ENCODE results near the gene HES2.
"Not testable (repeated sequence)": the region's sequence is repeated elsewhere in the genome, so short reads cannot be mapped to it uniquely, and the experiment has no call there.

Gene HES2

DNA sequence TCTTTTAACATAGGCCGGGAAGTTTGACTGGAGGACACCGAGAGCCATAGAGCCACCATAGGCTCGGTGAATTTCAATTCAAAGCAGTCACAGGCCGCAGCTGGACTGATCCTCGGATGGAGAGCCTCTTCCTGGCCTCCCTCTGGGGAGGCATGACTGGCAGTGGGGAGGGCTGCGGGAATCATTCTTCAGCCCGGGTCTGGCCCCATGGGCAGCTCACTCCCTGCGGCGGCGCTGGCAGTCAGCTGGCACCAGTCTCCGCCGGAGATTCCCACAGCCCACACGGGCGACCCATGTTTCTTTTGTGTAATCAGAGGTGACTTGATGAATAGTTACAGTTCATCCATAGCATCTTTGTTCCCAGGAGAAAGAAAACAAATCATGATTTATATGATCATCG is 15.4 kb upstream of the HES2 start:
- DNase-seq (ENCODE audit: low read depth): no peak

DNA sequence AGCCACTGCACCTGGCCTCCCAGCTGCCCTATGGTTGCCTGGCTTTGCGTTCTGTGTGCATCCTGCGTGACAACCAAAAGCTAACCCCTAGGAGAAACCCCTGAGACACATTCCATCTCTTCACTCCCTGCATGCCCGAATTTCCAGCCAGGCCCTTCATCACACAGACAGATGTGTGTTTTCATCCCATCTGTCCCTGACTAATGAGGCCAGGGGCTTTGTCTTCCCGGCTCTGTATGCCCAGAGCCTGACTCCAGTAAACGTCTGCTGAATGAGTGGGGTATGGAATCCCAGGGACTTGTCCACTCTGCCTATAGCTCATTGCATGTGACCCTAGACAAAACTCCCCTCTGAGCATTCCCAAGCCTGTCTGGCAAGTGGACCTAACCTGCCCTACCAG is 14.5 kb upstream of the HES2 start:
- no peak for DNase-seq (ENCODE audit: low read depth)

DNA sequence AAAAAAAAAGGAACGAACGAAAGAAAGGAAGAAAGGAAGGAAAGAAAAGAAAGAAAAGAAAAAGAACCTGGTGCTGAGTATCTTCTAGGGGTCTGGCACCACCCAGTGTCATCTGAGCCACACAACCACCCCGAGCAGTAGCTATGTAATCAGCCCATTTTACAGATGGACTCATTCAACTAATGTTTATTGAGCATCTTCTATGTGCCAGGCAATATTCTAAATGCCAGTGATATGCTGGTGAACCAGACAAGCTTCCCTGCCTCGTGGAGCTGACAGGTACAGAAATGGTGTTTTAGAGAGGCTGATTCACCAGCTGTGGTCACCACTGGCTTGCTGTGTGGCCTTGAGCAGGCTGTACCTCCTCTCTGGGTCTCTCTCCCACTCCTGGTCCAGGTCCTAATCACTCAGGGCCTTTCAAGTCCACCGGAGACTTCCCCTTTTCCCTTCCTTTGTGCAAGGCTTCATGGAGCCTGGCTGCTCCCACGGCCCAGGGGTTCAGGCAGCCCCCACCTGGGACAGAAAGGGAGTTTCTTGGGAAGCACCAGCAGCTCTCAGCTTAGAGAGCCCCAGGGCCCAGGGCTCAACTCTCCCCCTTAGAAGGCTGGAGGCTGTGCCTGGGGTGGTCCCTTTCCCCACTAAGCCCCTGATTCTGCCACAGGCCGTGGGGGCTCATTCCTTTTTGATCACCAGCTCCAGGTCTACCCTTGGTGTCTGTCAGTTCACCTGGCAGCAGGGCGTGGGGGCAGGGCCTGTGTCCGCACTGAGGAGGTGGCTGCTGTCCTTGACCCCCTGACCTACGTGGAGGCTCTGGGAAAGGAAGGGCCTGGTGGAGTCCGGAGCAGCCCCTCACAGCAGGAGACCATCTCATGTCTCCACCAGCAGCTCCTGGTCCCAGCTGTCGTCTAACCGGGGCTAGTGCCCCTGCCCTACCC is 12.2 kb upstream of the HES2 start:
- DNase-seq (ENCODE audit: low read depth): not testable (repeated sequence)

DNA sequence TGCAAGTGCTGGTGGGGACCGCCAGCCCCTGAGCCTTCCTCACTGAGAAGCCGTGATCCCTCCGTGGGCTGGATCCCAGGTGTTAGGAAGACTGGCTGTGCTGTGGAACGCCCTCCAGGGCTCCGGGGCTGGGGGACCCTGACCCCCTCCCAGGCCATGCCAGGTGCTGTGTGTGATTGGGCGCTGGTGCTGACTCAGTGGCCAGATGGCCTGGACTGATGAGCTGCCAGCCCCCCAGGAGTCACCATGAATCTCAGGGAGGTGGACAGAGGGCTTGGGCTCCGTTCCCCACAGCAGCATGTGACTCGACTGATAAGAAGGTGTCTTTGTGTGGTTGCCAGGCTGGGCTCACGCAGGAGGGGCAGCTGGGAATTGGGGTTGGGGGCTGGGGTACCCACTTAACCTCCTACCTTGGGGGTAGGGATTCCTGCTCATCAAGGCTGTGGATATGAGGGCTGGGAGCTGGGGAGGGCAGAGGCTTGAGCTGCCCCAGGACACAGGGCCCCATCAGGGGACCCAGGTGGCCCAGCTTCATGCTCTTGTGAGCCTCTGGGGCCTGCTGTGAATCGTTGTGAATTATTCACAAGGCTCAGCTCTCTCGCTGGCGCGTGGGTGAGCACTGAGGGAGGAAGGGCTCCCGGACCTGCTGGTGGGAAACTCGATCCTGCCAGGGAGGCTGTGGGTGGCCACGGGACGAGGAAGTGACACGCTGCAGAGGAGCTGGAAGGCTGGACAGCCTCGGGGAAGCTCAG is 10.1 kb upstream of the HES2 start:
- DNase-seq (ENCODE audit: low read depth): not testable (repeated sequence)

DNA sequence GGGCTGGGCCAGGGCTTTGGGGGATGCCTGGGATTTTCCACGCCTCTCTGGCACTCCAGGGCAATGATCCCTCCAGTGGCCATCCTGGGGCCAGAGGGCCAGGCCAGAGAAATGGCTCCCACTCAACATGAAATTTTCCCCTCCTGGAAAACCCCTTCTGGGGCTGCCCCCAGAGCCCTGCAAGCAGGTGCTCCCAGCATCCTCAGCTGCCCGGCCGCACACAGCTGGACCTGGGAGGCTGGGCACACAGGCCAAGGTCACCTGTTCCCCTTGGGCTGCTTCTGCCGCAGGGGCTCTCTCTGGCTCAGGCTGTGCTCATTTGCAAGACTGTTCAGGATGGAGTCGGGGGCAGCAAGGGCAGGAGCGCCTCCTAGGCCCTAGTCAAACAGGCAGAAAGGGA is 8.7 kb upstream of the HES2 start:
- DNase-seq (ENCODE audit: low read depth): not testable (repeated sequence)

DNA sequence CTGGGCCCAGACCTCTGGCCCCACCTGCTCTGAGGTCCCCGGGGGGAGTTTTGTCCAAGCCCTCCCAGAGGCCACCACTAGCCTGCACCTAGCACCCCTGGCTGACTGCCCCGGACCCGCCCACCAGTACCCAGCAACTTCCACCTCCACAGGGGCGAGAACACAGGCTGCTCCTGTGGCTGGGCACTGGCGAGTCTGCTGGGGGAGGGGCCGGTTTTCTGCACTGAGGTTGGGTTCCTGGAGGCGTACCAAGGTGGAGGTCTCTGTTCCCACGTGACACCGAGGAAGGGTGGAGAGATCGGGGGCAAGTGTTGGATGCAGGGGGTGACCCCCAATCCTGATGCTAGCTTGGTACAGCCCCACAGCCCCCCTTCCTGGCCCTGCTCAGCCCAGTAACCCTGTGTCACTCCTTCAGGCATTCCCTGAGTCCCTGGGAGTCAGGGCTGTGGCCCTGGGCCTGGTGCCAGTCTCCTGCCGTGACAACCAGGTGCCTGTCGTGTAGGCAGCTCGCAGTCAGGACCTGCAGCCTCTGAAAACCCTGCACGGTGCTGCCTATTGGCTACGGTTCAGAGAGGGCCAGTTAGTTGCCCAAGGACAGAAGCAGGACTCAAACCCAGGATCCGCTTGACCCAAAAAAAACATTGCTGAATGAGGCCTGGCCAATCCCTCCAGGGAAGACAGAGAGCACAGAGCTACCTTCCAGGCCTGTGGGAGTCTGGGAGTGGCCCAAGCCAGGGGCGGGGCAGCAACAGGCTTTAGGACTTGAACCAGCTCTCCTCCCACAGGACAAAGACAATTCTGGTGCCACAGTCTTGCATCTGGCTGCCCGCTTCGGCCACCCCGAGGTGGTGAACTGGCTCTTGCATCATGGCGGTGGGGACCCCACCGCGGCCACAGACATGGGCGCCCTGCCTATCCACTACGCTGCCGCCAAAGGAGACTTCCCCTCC is 8.0 kb upstream of the HES2 start:
- no peak for DNase-seq (ENCODE audit: low read depth)

DNA sequence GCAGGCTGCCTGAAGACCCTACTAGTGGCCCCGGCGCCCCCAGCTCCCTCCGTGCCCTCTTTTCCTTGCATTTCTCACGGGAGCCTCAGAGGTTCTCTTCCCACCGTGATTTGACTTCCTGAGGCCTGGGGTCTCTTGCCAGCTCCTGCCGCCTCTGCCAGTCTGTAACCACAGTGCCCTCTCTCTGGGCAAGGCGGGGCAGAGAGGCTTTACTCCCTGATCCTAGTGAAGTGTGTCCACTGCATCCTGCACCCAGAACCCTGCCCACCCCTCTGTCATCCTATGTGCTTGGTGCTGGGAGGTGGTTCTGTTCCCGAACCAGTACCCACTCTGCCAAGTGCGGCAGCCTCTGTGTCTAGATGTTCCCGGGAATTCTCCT is 7.2 kb upstream of the HES2 start:
- no peak for DNase-seq (ENCODE audit: low read depth)

DNA sequence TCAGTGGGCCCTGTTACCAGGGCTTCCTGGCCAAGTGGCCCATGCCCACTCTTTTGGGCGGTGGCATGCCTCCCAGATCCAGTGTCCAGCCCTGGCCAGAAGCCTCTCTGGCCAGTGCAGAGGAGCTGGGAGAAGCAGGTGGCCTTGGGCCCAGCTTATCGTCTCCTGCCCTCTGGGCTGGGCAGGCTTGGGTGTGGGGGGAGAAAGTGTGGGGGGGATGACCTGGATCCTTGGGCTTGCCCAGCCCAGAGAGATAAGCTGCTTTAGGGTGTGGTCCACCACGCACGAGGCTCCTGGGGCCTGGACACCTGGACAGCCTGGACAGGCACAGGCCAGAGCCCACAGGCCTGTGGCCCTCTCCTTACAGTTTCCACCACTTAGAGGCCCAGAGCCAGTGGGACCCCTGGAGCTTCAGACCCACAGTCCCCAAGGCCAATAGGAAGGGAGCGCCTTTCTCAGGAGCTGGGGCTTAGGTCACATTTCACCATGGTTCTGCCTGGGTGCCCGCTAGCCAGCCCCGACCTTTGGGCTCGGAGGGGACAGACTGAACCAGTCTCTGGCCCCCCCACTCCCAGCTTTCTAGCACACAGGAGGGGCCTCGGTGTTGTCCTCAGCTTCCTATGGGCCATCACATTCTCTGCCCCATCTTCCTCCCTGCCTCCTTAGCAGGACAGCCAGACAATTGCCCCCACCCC is 6.7 kb upstream of the HES2 start:
- DNase-seq (ENCODE audit: low read depth): no peak

DNA sequence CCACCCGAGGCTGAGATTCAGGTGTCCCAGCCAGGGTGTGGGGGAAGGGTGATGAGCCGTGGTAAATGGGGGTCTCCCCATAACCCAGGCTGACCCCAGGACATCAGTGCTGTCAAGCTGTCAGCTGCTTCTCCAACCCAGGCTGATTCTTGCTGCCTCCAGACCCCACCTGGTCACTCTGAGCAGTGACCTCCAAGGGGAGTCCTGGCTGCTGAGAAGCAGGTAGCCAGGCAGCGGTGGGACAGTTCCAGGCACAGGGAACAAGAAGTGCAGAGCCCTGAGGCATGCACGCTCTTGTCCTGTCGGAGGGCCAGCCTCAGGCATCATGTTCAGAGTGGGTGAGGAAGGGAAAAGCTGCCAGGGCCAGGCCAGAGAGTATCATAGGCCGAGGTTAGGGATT is 5.9 kb upstream of the HES2 start:
- no peak for DNase-seq (ENCODE audit: low read depth)

DNA sequence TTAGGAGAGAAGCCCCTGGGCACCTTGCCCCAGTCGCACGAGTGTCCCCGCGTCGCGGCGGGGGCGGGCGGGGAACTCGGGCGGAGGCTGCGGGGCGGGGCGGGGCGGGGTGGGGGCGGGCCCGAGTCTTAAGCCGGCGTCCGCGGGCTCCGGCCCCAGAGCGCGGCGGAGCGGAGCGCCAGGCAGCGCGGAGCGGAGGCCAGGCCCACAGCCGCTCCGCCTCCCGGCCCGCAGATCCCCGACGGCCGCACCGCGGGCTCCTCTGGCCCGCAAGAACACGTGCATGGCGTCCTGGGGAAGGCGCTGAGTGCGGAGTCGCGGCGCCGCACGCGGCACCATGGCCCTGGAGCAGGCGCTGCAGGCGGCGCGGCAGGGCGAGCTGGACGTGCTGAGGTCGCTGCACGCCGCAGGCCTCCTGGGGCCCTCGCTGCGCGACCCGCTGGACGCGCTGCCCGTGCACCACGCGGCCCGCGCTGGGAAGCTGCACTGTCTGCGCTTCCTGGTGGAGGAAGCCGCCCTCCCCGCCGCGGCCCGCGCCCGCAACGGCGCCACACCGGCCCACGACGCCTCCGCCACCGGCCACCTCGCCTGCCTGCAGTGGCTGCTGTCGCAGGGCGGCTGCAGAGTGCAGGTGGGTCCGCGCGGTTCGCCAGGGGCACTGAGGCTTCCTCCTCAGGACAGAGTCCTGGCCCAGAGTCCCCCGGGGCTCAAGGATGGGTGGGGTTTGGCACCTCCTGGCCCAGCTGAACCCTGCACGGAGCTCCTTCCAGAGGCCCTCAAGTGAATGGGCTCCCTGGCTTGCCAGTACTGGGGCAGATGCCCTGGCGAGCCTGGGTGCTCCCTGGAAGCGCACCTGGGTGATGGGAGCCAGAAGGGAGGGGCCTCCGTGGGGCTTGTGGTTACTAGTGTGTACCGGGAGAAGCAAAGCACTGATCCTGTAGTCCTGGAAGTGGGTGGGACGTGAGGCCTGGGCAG is 5.2 kb upstream of the HES2 start, which contains the start of gene ESPN:
Gene ESPN, plus strand, starts transcription at position 158 of the 975 bp plus-strand sequence. Its CDS starts 180 bp downstream, at position 338.
- DNase-seq (ENCODE audit: low read depth): no peak

DNA sequence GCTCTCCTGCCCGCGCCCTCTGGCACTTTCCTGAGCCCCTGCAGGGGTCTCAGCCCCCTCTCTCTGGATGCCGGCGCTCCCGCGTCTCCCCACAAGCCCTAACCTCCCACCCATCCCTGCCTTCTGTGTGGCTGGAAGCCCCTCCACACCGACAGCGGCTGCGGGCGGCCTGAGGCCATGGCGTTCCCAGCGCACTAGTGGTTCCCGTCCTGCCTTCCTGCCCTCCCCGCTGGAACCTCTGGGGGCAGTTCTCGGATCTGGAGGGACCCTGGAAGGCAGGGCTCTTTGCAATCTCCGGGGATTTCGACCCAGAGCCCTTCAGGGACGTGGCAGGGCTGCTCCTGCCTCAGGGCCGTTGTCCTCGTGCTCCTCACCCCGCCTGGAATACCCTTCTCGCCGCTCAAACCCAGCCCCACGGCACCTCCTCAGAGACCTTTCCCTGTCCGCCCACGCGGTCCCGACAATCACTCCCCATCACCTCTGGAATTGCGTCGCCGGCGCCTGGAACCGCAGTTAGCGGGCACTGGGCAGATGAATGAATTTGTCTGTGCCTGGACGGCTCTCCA is 4.4 kb upstream of the HES2 start:
- no peak for DNase-seq (ENCODE audit: low read depth)

DNA sequence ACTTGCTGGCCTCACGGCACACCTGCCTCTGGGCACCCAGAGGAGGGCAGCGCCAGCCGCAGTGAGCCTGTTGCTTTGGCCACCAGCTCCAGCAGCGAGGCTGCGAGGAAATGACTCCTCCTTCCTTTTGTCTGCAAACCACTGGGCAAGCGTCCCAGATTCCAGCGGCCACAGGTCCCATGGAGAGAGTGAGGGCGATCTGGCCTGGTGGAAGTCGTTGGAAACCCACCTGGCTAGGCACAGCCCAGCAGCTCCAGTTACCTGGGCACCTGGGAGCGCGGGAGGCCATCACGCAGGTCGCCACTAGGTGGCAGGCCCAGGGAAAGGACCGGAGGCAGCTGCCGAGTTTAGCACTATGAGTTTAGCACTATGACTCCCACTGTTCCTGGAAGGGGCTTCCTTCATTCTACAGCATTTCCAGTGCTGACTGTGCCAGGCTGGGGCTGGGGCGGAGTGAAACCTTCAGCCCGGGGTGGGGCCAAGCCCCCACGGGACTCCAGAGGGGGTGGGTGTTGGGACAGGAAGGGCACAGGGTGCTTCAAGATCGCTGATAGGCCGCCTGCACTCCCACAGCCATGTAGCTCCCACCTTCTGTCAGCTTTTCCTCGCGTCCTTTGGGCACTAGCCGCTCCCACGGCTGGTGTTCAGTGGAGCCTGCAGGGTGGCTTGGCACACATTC is 3.7 kb upstream of the HES2 start:
- DNase-seq (ENCODE audit: low read depth): no peak

DNA sequence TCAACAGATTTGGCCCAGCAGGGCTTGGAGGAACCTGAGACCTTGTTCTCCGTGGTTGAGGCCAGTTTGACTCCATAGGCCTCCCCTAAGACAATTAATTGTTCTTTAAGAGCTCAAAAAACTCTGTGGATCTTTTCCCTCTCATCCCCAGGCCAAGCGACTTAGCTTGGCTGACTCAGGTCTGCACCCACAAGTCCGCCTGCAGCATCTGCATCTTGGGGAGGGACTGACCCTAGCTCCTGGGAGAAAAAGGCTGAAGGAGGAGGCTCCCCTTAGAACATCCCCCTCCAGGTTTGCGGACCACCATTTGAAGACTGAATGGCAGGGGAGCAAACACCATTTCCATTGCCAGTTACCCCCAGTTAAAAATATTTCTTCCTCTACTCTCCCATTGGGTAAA is 1.5 kb upstream of the HES2 start:
- no peak for DNase-seq (ENCODE audit: low read depth)

DNA sequence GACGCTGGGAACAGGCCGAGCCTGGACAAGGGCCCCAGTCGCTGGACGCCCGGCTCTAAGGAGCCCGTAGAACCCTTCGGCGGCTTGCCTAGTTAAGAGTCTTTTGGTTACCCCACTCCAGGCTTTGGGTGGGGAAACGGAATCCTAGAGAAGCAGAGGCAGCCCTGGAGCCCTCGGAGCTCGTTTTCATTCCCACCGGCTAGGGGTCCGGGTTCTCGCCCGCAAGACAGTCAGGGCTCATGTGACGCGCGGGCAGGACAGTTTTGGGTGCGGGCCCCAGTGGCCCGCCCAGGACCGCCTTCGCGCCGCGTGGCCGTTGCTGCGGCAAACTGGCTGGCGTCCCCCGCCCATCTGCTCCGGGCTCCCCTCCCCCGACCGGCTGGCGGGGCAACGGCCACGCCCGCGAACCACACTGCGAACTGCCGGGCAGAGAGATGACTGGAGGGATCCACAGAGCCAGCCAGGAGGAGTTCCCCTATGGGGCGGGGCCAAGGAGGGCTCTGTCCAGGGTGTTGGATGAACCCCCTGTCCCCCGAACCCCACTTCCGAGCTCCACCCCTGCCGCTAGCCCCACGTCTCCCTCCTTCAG is 829 bp upstream of the HES2 start:
- DNase-seq (ENCODE audit: low read depth): no peak

DNA sequence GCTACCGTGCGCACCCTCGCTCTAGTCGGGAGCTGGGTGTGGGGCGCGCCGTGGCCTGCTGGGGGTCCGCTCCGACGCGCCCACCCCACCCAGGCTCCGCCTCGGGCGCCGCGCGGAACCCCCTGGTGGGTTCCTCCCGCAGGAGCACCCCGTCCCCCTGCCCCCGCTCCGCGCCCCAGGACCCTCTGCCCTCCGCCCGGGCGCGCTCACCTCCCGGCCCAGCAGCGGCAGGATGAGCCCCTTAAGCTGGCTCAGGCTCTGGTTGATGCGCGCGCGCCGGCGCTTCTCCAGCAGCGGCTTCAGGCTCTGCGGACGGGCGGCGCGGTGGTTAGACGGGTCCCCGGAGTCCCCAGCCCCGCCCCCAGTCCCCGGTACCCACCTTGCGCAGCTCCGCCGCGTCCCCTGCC is 319 bp downstream of the HES2 start:
- no peak for DNase-seq (ENCODE audit: low read depth)

DNA sequence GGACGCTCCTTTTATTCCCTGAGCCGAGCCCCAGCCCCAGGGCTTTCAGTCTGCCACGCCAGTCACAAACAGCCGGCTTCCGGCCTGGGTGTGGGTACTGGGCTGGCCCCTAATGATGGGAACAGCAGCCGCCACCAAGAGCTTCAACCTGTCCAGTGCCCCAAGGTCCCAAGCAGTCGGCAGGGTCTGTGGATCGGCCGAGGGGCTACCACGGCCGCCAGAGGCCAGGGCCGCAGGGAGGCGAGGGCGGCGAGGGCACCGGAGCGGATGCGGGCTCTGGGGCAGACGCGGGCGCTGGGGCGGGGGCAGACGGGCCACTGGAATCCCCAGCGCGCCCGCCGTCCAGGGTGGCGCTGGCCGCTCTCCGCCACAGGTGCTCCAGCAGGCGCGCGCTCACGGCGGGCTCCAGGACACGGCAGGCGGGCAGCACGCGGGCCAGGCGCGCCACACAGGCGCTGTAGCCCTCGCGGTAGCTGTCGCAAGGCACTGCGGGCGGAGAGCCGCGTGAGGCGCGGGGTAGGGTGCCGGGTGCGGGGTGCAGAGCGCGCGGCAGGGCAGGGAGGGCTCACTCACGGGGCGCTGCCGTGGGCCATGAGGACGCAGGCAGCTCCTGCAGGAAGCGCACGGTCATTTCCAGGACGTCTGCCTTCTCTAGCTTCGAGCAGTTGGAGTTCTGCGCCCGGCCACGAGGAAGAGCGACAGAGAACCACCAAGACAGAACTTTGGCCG is 887 bp downstream of the HES2 start:
- no peak for DNase-seq (ENCODE audit: low read depth)

DNA sequence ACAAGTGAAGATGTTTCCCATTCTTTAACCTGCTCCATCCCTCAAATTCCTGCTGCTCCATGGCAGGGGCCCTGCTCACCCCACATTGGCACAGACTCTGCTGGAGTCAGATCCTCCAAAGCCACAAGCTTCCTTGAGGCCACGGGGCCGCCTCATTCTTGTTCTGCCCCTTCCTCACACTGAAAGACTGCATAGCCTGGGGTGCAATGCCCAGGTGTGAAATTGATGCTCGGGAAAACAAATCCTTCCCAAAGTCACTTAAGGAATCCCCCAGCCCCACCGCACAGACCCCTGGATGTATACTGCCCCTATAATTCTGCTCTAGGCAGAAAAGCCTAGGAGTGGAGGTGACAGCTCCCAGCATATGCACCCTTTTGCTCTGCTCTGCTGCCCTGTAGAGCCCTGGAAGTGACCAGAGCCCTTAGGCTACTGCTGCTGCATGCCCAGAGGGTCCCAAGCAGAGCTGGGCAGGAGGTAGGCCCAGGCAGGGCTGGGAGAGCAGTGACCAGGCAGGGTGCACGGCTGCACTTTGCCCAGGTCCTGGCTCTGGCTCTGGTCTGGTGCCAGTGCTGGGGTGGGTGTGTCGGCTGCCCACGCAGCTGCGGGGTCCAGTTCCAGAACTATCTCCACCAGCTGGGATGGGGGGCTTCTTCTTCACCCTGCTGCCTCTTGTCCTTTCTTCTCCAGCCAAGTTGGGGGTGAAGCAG is 1.6 kb downstream of the HES2 start:
- no peak for DNase-seq (ENCODE audit: low read depth)

DNA sequence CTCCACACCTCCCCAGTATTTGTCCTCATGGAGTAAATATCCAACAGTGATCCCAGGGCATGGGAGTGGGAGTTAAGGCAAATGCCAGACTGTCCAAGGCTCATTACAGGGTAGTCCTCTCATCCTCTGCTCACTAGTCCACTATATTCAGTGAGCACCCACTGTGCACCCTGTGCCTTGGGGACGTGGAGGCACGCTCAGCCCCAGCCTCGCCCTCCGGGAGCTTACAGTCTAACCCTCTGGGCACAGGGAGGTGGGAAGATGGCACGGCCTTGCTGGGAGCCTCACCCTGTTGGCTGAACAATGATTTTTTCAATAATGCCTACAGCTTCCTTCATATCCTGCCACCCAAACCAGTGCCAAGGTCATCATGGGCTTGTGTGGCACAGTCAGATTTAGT is 2.8 kb downstream of the HES2 start:
- DNase-seq (ENCODE audit: low read depth): no peak

Data from CMK (cell line).